Measurements from ENCODE around the gene KAT6B.

Gene KAT6B

DNA sequence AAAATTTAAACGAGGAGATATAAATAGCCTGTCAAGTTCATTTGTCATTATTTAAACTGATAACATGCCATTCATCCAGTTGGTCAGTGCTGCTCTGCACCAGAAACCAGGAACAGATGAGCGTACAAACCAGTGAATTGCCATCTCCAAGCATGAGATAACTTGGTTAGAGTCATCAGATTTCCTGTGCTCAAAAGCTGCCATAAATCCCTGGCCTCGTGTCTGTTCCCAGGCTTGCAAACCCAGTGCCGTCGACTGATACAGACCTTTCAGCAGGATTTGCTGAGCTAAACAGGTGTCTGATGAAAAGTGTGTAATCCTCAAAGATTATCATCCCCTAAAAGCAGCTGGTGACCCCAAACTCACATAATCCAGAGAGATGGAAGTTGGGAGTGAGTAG is 189.0 kb downstream of the KAT6B start:
- DNase-seq (ENCODE audit: low spot score), result no peak

DNA sequence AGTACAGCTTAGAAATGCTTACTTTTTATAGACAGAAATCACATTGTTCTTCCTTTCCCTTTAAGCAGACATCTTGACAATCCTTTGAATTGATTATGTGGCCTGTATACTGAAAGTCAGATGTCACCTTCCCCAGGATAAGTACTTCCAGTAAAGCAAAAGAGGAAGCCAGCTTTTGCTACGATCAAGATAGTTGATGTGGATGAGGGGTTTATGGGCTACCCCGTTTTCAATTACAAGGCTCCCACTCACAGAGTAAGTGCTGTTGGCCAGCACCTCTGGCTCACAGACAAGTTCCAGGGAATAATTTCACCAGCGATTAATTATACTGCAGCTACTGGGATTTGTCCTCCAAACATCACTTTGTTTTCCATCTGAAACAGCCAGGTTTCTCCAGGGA is 189.9 kb downstream of the KAT6B start:
- no peak for DNase-seq (ENCODE audit: low spot score)

GRCh38 chr10:75018251-75018650 is 191.9 kb downstream of the KAT6B start:
- DNase-seq (ENCODE audit: low spot score), result no peak

GRCh38 chr10:75018686-75019307 is 192.4 kb downstream of the KAT6B start:
- DNase-seq (ENCODE audit: low spot score), result no peak

DNA sequence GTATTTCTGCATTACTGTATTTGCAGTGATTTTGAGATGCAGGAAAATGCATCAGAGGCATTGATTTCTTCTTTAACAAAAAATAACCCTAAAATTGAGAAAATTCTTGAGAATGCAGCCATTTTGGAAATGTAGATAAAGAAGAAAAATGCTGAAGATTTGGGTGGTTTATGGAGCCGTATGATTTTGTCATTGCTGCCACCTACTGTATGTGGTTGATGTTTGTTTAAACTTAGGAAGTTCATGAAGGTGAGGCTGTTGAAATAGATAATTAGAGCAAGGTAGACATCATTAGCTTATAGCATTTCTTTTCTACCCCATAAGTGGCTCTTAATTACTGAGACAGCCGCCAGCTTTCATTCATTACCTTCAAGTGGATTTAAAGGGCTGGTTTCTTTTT is 193.0 kb downstream of the KAT6B start:
- DNase-seq (ENCODE audit: low spot score), result peak; percentile 8

DNA sequence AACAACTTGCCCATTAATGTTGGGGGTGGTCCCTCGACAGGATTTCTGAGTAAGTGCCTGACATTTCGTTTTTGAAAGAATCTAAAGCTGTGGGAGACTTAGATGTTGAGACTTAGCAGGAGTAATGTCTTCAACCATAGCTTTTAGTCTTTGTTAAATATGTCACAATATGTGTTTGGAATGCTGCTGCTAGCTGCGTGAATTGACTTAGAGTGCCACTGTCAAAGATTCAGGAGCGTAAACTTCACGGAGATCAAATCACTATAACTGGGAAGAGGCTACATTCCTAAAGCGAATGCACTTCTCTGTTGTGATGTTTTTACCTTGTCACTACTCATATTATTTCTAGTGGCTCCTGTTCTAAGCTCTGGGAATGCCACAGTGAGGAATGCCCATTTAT is 193.8 kb downstream of the KAT6B start:
- DNase-seq (ENCODE audit: low spot score), result no peak

DNA sequence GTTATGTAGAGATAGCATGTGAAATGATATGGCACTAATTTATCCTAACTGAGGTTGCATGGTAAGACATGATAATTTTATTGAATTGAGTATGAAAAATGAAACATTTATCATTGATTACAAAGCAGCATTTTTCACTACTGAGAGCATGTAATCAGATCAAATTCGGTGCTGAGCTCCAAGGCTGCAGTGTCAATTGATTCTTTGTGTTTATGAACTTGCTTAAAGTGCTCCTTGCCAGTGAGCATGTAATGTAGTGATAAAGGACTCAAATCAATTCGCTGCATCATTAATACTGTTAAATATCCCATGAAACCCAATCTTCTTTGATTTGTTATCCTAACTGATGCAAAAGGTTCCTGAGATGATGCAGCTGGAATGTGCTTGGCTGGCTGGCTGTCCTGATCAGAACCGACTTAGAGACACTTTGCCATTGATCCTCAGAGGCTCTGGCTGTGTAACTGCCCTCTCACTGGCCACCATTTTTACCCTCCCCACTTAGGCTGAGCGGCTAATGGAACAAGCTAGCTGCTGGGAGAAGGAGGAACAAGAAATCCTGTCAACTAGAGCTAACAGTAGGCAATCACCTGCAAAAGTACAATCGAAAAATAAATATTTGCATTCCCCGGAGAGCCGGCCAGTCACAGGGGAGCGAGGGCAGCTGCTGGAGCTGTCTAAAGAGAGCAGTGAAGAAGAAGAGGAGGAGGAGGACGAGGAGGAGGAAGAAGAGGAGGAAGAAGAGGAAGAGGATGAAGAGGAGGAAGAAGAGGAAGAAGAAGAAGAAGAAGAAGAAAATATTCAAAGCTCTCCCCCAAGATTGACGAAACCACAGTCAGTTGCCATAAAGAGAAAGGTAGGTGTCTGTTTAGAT is 195.2 kb downstream of the KAT6B start:
- no peak for DNase-seq (ENCODE audit: low spot score)

DNA sequence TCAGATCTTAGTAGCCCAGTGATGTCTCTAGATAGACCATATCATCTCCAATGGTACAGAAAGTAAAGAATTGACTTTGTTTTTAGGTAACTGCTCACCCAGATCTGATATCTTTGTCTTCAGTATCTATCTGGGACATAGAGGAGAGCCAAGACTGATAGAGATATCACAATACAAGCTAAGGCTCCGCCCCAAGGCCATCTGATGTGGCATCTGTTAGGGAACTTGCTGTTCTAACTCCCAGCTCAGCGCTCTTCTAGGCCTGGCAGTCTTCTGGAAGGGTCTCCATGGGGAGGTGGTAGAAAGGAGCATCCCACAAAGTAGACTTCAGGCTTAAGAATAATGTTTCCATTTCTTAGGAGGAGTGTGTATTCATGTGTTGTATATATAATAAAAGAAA is 196.7 kb downstream of the KAT6B start:
- no peak for DNase-seq (ENCODE audit: low spot score)

- no peak for DNase-seq (ENCODE audit: low spot score)
Observed at GRCh38 chr10:75024971-75025523, 198.6 kb downstream of the KAT6B start.

GRCh38 chr10:75028049-75028448 is 201.6 kb downstream of the KAT6B start:
- no peak for DNase-seq (ENCODE audit: low spot score)

- DNase-seq (ENCODE audit: low spot score), result no peak
Observed at GRCh38 chr10:75028748-75029147, 202.3 kb downstream of the KAT6B start.

DNA sequence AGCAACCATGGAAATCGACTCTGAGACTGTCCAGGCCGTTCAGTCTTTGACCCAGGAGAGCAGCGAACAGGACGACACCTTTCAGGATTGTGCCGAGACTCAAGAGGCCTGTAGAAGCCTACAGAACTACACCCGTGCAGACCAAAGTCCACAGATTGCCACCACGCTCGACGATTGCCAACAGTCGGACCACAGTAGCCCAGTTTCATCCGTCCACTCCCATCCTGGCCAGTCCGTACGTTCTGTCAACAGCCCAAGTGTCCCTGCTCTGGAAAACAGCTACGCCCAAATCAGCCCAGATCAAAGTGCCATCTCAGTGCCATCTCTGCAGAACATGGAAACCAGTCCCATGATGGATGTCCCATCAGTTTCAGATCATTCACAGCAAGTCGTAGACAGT is 203.0 kb downstream of the KAT6B start:
- DNase-seq (ENCODE audit: low spot score), result no peak

- no peak for DNase-seq (ENCODE audit: low spot score)
Observed at GRCh38 chr10:75029857-75030256, 203.5 kb downstream of the KAT6B start.

GRCh38 chr10:75030371-75030770 is 204.0 kb downstream of the KAT6B start:
- no peak for DNase-seq (ENCODE audit: low spot score)

GRCh38 chr10:75032119-75032518 is 205.7 kb downstream of the KAT6B start:
- no peak for DNase-seq (ENCODE audit: low spot score)

DNA sequence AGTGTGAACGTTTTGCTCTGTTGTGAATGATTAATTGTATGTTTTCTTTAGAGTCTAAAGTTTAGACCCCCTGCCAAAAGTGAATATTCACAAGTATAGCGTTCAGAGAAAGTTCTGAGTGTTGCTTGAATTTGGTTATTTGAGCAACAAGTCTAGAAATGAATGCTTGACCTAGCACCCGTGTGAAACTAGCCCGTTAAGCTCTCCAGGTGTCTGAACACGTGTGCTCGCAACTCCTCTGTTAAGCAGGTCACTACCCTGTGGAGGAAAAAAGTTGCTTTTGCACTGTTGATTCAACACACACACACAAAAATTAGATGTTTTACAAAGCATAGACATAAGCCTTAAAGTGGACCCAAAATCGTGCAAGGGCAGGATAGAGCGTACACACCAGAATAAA is 206.4 kb downstream of the KAT6B start:
- DNase-seq (ENCODE audit: low spot score), result no peak

GRCh38 chr10:75033399-75034130 is 207.2 kb downstream of the KAT6B start:
- no peak for DNase-seq (ENCODE audit: low spot score)

DNA sequence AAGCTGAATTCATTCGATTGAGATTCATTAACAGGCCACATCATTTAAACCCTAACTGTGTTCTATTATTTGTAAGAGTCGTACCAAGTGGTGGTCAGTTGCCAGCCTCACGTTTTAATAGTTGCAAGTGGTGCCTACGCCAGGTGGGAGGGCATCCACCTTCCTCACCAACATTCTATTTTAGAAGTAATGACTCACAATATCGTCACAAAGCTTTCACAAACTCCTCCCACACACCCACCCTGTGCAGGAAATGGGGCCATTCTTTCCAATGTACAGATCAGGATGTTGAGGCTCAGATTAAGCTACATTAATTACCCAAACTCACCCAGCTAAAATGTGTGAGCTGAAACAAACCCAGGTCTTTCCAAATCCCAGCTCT is 207.7 kb downstream of the KAT6B start:
- no peak for DNase-seq (ENCODE audit: low spot score)

DNA sequence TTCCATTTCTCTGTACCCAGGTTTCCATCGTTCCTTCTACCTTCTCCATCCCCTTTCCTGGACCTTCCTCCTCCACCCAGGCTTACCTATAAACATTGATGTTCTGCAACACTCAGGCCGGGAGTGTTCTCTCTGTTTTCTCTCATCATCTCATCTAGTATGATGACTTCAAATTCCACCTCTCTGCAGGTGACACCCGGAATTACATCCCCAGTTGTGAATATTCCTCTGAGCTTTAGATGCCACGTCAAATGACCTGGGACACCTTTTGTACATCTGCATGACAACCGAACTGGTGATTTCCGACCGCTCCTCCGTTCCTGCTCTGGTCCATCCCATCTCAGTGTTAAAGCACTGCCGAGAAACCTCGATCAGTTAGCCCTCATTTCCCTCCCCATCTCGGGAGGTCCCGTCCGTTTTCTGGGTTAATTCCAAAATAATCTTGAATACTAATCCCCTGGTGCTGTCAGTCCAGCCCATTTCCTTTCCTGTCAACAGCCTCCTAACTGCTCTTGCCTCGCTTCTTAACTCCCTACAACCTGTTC is 208.4 kb downstream of the KAT6B start:
- no peak for DNase-seq (ENCODE audit: low spot score)

DNA sequence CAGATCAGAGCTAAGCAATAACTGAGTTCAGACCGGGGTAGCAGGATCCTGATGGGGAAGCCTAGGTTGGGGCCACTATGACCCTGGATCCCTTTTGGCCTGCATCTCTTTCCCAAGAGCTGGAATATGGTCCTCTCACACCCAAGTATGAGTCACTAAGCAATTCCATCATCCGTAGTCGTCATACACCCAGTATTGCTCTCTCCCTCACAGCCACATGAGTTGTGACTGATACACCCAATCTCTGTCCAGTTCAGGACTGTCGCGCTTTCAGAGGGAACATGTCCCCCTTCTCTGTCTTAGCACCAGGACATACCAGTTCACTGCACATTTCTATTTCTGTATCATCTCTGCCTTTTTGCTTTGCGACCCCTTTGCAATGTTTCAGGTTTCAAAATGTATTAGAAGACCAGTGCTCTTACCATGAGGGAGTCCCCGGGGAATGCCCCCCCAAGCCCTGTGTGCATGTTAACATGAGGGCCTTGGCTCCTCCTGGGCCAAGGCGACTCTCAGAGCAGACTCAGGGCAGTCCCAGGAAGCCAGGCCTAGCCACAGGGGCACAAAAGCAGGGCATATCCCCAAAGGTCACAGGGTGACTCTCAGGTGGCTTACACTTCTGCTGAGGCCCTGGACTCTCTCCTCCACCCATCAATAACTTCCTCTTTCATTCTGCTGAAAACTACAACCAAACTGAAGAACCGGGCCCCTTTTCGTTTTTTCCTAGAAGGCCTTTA is 209.7 kb downstream of the KAT6B start:
- DNase-seq (ENCODE audit: low spot score), result no peak
